HG02571 (cell line): ENCODE measurements around the gene ISCU.
A peak's percentile ranks its signal among the peaks of the same experiment; 100 is the strongest.
"Not testable (repeated sequence)": the region's sequence is repeated elsewhere in the genome, so short reads cannot be mapped to it uniquely, and the experiment has no call there.

ENCODE experiments used
- ATAC-seq: cut with Tn5 transposase; IDR thresholded peaks from one replicate; pipeline ENCODE4 v1.9.1; 2021; ENCODE audit warnings: mild to moderate bottlenecking, moderate library complexity; ENCODE audit not compliant: unreplicated experiment

Gene ISCU

GRCh38 chr12:108568338-108569154 is 6.2 kb downstream of the ISCU start:
- peak; percentile 71 for ATAC-seq

DNA sequence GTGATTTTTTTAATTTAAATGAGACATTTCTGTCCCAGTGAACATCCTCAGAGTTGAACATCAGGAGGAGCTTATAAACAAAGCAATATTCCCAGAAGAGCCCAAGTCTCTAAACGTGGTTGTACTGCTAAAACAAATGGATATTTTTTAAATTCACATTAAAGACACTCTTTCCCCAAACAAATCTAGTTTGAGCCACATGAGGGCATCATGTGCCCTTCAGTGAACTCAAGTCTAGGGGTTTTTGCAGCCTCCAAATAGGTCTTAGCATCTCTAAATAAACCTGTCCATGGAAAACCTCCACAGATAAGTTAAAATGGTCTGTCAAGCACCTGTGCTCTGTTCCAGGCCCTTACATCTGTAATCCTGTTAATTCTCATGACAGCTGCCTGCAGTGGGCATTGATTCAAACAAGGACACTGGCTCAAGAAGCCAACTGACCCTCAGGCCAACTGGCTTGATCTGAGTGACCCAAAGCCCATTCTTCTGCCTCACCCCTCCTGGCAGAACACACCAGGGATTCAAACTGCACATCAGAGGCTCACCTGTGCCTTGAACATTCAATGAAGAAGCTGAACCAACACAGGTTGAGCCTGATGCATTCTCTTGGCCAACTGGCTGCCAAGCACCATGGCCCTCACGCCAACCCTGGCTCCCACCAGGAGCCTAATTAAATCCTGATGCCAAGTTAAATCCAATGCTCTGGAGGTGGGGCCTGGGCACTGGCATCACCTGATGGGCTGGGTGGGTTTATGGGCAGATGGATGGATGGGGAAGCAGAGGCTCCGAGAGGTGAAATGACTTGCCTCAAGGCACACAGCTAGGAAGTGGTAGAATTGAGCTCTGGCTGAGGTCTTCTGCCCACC is 8.6 kb downstream of the ISCU start:
- no peak for ATAC-seq

DNA sequence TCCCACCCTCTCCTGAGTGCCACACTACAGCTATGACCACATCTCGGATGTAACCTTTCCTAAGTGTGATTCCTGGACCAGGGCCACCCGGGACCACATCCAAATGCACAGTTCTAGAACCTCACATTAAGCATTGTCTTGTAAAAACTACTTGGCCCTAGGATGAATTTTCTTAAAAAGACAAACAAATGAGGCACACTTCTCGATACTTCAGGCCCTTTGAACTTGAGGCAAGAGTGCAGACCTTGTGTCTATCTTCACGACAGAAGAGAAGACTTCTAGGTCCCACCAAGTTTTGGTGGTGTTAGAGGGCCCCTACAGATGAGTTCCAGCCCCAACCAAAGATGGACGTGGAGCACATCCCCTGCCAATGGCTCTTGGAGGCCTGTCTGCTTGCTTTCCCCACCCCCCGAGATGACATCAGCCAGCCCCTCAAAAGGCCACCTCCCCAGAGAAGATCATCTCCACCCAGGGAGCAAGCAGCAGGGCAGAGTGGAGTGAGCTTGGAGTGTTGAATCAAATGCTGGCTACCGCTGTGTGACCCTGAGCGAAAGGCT is 9.3 kb downstream of the ISCU start:
- no peak for ATAC-seq

DNA sequence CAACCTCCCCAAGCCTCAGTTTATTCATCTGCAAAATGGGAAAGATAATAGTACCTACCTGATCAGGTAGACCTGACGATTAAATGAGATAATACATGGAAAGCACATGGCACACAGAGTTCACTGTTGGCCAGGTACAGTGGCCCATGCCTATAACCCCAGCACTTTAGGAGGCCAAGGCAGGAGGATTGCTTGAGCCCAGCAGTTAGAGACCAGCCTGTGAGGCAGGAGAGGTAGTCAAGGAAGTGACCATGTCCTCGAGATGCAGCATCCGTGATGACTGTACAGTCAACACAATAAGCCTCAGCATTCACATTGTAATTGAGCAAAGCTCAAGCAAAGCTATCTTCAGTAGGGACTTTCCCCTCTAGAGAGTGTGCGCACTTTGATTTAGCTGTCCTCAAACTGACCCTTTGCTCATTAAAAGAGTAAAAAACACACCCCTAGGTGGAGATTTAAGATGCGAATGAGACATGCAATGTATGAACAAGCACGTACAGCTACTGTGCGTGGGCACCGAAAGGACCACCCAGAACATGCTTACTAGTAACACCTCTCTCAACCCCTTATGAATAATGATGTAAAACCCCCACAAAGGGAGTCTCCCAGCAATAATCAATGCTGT is 9.9 kb downstream of the ISCU start:
- ATAC-seq: no peak

- no peak for ATAC-seq
Measured at GRCh38 chr12:108573317-108573716, 10.9 kb downstream of the ISCU start.

DNA sequence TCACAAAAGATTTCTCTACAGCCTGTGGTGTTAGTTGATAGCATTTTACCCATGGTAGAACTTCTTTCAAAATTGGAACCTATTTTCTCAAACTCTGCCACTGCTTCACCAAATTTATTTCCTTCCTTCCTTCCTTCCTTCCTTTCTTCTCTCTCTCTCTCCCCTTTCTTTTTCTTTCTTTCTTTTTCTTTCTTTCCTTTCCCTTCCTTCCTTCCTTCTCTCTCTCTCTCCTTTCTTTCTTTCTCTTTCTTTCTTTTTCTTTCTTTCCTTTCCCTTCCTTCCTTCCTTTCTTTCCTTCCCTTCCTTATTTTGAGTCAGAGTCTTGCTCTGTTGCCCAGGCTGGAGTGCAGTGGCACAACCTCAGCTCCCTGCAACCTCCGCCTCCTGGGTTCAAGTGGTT is 11.9 kb downstream of the ISCU start:
- ATAC-seq: not testable (repeated sequence)

- ATAC-seq: no peak
Measured at GRCh38 chr12:108575199-108575912, 13.0 kb downstream of the ISCU start.

- no peak for ATAC-seq
Measured at GRCh38 chr12:108576660-108577234, 14.4 kb downstream of the ISCU start.

DNA sequence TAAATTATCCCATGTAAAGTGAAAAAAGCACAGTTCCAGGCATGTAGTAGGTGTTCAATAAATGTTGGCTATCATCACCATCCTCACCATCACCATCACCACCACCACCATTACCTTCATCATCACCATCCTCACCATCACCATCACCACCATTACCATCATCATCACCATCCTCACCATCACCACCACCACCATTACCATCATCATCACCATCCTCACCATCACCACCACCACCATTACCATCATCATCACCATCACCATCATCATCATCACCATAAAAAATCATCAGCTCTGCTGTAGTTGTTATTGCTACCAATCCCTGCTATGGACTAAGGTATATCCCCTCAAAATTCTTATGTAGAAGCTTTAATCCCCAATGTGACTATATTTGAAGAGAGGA is 15.1 kb downstream of the ISCU start:
- no peak for ATAC-seq

- ATAC-seq: no peak
Measured at GRCh38 chr12:108578264-108578663, 15.9 kb downstream of the ISCU start.

DNA sequence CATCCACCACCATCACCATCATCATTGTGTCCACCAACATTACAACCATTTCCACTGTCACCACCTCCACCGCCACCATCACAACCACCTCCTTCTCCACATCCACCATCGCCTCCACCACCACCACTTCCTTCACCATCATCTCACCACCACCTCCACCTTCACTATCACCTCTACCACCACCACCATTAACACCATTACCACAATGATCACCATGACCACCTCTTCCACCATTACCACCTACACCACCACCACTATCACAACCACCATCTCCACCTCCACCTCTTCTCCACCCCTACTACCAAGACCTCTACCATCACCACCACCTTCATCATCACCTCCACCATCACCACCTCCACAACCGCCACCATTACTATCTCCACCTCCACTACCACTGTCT is 16.4 kb downstream of the ISCU start:
- no peak for ATAC-seq

GRCh38 chr12:108580531-108580930 is 18.1 kb downstream of the ISCU start:
- ATAC-seq: no peak

GRCh38 chr12:108581311-108582227 is 19.2 kb downstream of the ISCU start:
- no peak for ATAC-seq

GRCh38 chr12:108582509-108582908 is 20.1 kb downstream of the ISCU start:
- ATAC-seq: no peak

- no peak for ATAC-seq
Measured at GRCh38 chr12:108582978-108583770, 20.8 kb downstream of the ISCU start.

GRCh38 chr12:108583991-108584390 is 21.6 kb downstream of the ISCU start:
- no peak for ATAC-seq

GRCh38 chr12:108584456-108585065 is 22.2 kb downstream of the ISCU start:
- ATAC-seq: no peak

DNA sequence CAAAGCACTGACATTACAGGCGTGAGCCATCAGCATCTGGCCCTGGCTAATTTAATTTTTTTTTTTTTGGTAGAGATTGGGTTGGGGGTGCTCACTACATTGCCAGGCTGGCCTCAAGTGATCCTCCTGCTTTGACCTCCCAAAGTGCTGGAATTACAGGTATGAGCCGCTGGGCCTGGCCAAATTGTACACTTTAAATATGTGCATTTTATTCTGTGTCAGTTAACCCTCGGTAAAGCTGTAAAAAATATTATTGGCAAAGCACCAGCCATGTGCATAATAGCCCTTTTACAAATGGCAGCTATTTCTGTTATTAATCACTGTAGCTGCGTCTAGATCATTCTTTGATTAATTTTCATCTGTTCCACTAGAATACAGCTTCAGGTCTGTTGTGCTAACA is 23.5 kb downstream of the ISCU start:
- ATAC-seq: no peak
